HG02852 (cell line): Measurements from ENCODE around the gene LPP.
A peak's percentile ranks its signal among the peaks of the same experiment; 100 is the strongest.

ENCODE experiments used
- ATAC-seq: cut with Tn5 transposase; IDR thresholded peaks from one replicate; pipeline ENCODE4 v1.9.1; 2021; ENCODE audit warnings: mild to moderate bottlenecking, moderate library complexity; ENCODE audit not compliant: unreplicated experiment

Gene LPP

GRCh38 chr3:188659449-188660090, 505.6 kb downstream of the LPP start:
- no peak for ATAC-seq

GRCh38 chr3:188660415-188660814, 506.5 kb downstream of the LPP start:
- ATAC-seq: no peak

DNA sequence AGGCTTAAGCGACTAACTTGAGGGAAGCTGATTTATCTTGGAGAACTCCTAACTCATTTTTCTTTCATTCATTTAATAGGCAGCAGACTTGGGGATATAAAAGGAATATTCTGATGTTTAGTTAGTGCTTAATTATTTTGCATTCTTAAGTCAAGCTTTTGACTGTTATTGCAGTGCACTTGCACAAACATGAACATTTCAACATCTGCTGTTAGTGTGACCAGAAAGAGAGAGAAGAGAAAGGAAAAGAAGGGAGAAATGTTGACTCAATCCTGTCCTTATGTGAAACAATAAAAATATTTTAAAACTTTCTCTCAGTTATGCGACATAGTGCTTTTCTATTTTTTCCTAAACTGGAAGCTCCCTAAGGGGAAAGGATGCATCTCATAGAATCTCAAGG, 507.8 kb downstream of the LPP start:
- no peak for ATAC-seq

GRCh38 chr3:188662214-188662613, 508.3 kb downstream of the LPP start:
- ATAC-seq: no peak

GRCh38 chr3:188662795-188663194, 508.8 kb downstream of the LPP start:
- no peak for ATAC-seq

- ATAC-seq: no peak
Measured at GRCh38 chr3:188663839-188664238, 509.9 kb downstream of the LPP start.

- no peak for ATAC-seq
Measured at GRCh38 chr3:188664795-188665194, 510.8 kb downstream of the LPP start.

- no peak for ATAC-seq
Measured at GRCh38 chr3:188667926-188668325, 514.0 kb downstream of the LPP start.

DNA sequence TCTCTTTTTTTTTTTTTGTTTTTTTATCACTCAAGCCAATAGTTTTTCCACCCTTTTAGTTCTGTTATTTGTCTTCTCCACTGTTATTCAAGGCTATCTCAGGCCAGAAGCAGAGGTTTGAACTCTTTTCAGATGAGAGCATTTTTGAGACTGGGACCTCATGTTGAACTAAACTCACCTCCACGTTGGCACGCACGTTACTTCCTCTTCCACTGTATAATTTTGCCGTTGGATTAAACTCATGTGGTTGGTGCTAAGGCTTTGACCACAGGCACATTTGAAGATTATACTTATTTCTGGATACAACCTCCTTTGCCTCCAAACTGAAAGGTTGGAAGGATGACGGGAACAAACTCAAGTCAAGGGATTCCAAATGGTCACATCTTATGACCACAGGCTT, 516.5 kb downstream of the LPP start:
- no peak for ATAC-seq

DNA sequence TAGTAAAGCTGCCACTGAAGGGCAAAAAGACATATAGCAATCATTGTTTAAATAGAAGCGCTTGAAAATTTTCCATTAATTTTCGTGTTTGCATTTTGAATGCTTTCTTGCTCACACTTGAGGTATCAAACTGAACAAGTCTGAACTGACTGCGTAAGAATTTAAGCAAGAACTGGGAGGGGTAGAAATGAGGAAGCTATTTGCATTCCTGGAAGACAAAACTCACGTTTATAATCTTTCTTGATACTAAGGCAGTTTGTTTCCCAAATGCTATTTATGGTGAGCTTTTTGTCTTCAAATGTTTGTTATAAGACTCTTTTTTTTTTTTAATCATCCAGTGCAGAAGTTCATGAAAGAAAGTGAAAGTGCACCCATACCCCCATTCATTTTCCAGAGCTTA, 518.0 kb downstream of the LPP start:
- no peak for ATAC-seq

- no peak for ATAC-seq
Measured at GRCh38 chr3:188672840-188673239, 518.9 kb downstream of the LPP start.

GRCh38 chr3:188673646-188674186, 519.8 kb downstream of the LPP start:
- no peak for ATAC-seq

GRCh38 chr3:188674595-188674994, 520.6 kb downstream of the LPP start:
- no peak for ATAC-seq

DNA sequence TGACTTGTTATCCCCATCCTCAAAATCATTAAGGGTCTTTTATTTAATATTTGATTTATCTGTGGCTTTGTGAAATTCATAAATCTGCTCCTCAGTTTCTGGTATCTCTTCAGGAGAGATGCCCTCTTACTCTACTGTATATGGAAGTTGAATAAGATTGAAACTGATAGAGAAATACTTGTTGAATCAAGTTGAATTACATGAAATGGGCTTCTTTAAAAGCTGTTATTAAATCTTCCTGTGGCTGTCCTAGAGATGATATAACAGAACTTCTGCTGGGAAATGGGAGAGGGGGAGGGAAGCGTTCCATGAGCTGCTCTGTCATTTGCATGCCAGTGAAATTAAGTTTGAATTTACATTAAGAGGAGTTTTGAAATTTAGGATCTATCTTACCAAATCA, 523.4 kb downstream of the LPP start:
- no peak for ATAC-seq

GRCh38 chr3:188680189-188680588, 526.2 kb downstream of the LPP start:
- no peak for ATAC-seq

GRCh38 chr3:188680605-188681004, 526.6 kb downstream of the LPP start:
- no peak for ATAC-seq

GRCh38 chr3:188682316-188682715, 528.4 kb downstream of the LPP start:
- ATAC-seq: no peak

GRCh38 chr3:188683032-188683521, 529.1 kb downstream of the LPP start:
- peak; percentile 50 for ATAC-seq

- no peak for ATAC-seq
Measured at GRCh38 chr3:188684276-188684675, 530.3 kb downstream of the LPP start.

DNA sequence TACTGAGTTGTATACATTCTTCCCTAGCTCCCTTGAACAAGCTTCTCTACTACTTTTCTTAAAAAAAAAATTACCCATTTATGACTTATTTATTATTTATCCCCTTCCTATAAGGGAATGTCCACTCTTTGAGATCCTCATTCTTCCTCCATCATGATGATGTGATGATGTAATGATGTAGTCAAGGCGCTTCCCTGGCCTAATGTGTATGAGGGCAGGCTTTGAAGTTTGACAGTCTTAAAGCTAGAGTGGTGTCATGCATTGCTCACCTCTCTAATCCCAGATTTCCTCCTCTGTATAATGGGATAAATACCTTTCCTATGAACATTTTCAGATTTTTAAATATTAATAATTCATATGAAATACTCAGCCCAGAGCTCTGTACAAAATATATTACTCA, 531.8 kb downstream of the LPP start:
- no peak for ATAC-seq

DNA sequence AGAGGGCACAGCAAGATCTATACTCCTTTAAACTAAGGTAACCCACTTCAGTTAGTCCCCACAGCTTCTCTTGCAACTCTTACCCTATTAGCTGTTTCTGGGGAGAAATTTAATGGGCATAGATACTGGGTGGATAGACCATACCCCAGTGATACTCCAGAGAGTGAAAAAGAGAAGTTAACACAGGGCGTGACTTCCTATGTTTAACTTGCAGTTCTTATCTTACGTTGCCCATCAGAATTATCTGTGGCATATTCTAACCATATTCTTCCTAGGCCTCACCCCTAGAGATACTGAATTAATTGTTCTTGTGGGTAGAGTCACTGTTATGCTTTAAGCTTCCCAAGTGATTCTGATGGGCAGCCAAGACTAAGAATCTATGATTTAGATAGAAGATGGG, 532.4 kb downstream of the LPP start:
- ATAC-seq: no peak

- ATAC-seq: no peak
Measured at GRCh38 chr3:188687389-188687788, 533.4 kb downstream of the LPP start.

DNA sequence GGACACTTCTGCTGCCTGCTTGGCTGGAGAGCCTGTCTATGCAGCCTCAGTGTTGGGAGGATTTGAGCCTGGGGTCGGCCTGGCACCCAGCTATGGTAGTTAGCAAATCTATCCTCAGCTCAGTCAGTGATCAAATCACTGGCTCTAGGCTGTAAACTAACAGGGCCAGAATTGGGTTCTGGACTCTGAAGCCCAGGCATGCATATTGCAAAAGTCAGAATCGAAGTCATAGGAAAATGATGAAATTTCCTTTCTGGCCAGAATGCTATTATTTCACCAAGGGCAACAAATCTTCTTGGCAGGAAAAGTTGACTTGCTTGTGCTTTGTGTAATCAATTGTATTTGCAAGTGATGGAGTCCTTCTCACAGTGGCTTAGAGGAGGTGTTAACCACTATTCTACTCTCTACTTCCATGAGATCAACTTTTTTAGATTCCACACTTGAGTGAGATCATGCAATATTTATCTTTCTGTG, 535.2 kb downstream of the LPP start:
- no peak for ATAC-seq
